GM15510 (cell line): ENCODE measurements around the gene TMEM9.

Experiments used
- POLR2A ChIP-seq: IDR thresholded peaks from 3 replicates; pipeline ENCODE4 v1.6.1; 2011; ENCODE audit warnings: borderline replicate concordance; ENCODE audit not compliant: insufficient read length; ENCODE audit errors: extremely low read depth

The TMEM9 gene

GRCh38 chr1:201157949-201158348 lies 3.7 kb upstream of the TMEM9 start:
- no peak for TF ChIP-seq POLR2A

DNA sequence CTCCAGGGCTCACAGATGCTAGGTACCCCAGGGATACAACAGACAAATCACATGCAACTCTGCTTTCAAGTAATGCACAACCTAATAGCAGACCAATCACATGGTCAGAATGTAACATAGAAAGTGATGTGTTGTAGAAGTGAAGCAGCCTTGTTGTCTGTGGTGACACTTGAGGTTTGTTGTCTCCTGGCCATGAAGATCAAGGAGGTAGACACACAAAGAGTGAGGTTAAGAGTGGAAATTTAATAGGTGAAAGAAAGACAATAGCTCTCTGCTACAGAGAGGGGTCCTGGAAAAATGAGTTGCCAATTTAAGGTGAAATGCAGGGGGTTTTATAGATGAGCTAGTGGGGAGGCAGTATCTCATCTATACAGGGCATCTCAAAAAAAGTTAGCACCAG lies 2.5 kb upstream of the TMEM9 start:
- no peak for TF ChIP-seq POLR2A

- no peak for TF ChIP-seq POLR2A
Measured at GRCh38 chr1:201156346-201156745, 2.1 kb upstream of the TMEM9 start.

GRCh38 chr1:201155354-201155753 lies 1.1 kb upstream of the TMEM9 start:
- TF ChIP-seq POLR2A = no peak

DNA sequence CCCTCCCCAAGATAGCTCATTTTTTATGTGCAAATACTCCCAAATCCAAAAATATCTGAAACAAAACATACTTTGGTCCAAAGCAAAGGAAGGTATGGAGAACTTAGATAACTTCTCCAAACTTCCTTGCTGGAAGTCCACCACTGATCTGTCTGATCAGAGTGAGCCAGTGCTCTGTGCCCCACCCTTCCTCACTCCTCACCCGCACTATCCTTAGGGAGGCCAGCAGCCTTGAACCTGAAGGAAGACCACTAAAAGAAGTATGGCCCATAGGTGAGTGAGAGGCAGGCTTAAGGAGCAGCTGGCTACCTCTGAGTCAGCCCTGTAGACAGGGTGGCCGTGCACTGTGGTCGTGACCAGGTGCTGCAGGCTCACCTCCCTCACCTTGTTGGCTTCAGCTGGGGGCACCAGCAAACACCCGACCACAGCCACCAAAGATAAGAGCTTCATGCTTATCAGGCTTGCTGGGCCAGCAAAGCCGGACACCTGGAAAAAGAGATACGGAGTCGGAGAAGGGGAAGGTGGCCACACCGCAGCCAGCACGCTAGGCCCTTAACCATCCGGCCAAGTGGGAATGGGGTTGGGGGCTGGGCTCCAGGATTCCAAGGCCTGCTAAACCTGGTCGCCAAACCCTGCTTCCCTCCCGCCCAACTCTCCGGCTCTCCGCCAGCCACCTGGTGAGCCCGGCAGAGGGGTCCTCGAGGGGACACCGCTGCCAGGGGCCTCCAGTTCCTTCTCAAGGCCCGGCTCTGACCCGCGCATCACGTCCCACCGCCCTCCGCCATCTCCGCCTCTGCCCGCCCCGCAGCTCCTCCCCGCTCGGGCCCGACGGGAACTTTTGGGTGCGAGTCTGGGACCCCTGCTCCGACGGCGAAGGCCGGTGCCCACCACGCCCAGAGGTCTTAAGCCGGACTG lies 543 bp downstream of the TMEM9 start:
- no peak for TF ChIP-seq POLR2A

DNA sequence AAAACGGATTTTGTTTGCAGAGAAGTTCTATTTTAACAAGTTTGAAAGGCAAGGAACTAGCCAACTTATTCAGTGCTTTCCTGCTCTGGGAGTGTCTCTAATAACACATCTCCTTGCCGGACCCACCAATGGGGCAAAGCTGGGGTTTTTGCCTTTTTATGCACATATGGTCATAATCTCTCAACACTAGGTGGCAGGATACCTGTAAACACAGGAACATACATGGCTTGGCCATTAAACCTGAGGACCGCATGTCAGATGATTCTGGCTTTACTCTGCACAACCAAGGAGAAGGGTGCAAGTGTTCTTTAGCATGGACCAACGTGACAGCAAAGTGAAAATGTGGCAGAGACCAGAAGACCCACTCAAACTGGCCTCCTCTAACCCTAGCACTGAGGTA lies 4.9 kb downstream of the TMEM9 start:
- no peak for TF ChIP-seq POLR2A

GRCh38 chr1:201147396-201148015 lies 6.8 kb downstream of the TMEM9 start:
- no peak for TF ChIP-seq POLR2A

GRCh38 chr1:201146626-201147390 lies 7.5 kb downstream of the TMEM9 start:
- no peak for TF ChIP-seq POLR2A

DNA sequence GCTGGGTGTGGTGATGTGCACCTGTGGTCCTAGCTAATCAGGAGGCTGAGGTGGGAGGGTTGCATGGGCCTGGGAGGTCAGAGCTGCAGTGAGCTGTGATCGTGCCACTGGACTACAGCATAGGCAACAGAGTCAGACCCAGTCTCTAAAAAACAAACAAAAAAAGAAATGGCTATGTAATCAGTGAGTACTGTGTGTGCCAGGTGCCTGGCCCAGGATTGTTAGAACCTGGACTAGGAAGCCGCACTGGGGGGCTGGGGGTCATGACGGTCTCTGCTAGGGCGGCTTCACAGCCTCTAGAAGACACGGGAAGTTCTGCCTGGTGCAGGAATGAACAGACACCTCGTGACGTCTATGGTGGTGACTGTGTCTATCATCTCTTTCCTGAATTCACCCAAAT lies 8.5 kb downstream of the TMEM9 start:
- TF ChIP-seq POLR2A = no peak

- TF ChIP-seq POLR2A = no peak
Measured at GRCh38 chr1:201145132-201145531, 9.1 kb downstream of the TMEM9 start.

GRCh38 chr1:201144701-201145100 lies 9.6 kb downstream of the TMEM9 start:
- no peak for TF ChIP-seq POLR2A

GRCh38 chr1:201143726-201144635 lies 10.3 kb downstream of the TMEM9 start:
- TF ChIP-seq POLR2A = no peak

- TF ChIP-seq POLR2A = no peak
Measured at GRCh38 chr1:201142849-201143725, 11.2 kb downstream of the TMEM9 start.
